Right lobe of liver (tissue), 4 donors: ENCODE data around the gene SLC29A1.

Experiments
- CTCF ChIP-seq, 4 donors: fragments of 200-600 bp in 3 of 4; fragments of 450-650 bp in 1 of 4; IDR thresholded peaks; one replicate each; pipeline versions ENCODE4 v1.5.1 to v1.8.0; 2016 to 2022; ENCODE audit warnings: antibody characterized with exemption in 4 of 4, mild to moderate bottlenecking in 2 of 4
- POLR2A ChIP-seq: fragments of 450-650 bp; IDR thresholded peaks from one replicate; pipeline ENCODE4 v1.6.1; 2017; ENCODE audit warnings: antibody characterized with exemption, mild to moderate bottlenecking
- donor health status: DM: no; HTN: no; CAD: no.
- donor health status: DM: no; HTN: no; CAD: no.
- donor health status: DM: no; HTN: yes; CAD: no.

- TF ChIP-seq CTCF (IDR thresholded peaks at IDR 0.05), result no peak
- no peak for TF ChIP-seq POLR2A
Measured at GRCh38 chr6:44272999-44273566, 49.7 kb downstream of the SLC29A1 start.
